Natural killer cell (primary cell): Measurements from ENCODE around the gene FAM53B. TPM values are rescaled to one million over a fixed set of nuclear protein-coding genes. Genes with fewer than 3 reads are reported as not detected.

Experiments used
- ATAC-seq, 3 donors: fragments of 150-1000 bp in 2 of 3; fragments of 200-7000 bp in 1 of 3; cut with Tn5 transposase; 1 replicate in 1 of 3; 2 replicates in 2 of 3; pipeline ENCODE4 v1.10.0; 2021; ENCODE audit warnings: mild to moderate bottlenecking in 2 of 3, moderate library complexity in 2 of 3
- DNase-seq, 2 donors: peaks; one replicate each; pipeline versions ENCODE4 v3.0.0 to v3.0.0-alpha.2; 2013 to 2021; ENCODE audit warnings: mixed read lengths in 1 of 2
- H3K27ac ChIP-seq: one replicate; pipeline ENCODE4 v1.5.1; 2013; ENCODE audit warnings: mild to moderate bottlenecking, low read length
- H3K27me3 ChIP-seq: one replicate; pipeline ENCODE4 v1.6.1; 2013; ENCODE audit warnings: low read length; ENCODE audit not compliant: control insufficient read depth, insufficient read depth
- H3K36me3 ChIP-seq: one replicate; pipeline ENCODE4 v1.6.1; 2013; ENCODE audit warnings: low read length; ENCODE audit not compliant: control insufficient read depth, insufficient read depth
- H3K4me1 ChIP-seq: one replicate; pipeline ENCODE4 v1.6.1; 2013; ENCODE audit warnings: low read length; ENCODE audit not compliant: control insufficient read depth, insufficient read depth
- H3K4me3 ChIP-seq: one replicate; pipeline ENCODE4 v1.5.1; 2013; ENCODE audit warnings: low read length
- H3K9me3 ChIP-seq: one replicate; pipeline ENCODE4 v1.6.1; 2013; ENCODE audit warnings: low read length; ENCODE audit not compliant: control insufficient read depth, insufficient read depth
- H3K27ac Mint-ChIP-seq, 2 donors: one replicate each; pipeline ENCODE4 v1.8.0; 2022; ENCODE audit warnings: mild to moderate bottlenecking in 2 of 2, mixed read lengths in 2 of 2, moderate library complexity in 1 of 2
- H3K27me3 Mint-ChIP-seq, 2 donors: one replicate each; pipeline ENCODE4 v1.8.0; 2022; ENCODE audit warnings: low read depth in 2 of 2, mixed read lengths in 2 of 2
- H3K36me3 Mint-ChIP-seq: one replicate; pipeline ENCODE4 v1.8.0; 2022; ENCODE audit warnings: mixed read lengths
- H3K4me1 Mint-ChIP-seq, 2 donors: one replicate each; pipeline ENCODE4 v1.8.0; 2022; ENCODE audit warnings: mixed read lengths in 2 of 2
- H3K4me3 Mint-ChIP-seq: one replicate; pipeline ENCODE4 v1.8.0; 2022; ENCODE audit warnings: mild to moderate bottlenecking, moderate library complexity, mixed read lengths
- H3K9me3 Mint-ChIP-seq, 2 donors: one replicate each; pipeline ENCODE4 v1.8.0; 2022; ENCODE audit warnings: mixed read lengths in 2 of 2
- WGBS: methylation state at CpG from one replicate; pipeline ENCODE4 v1.1.7; 2013; ENCODE audit warnings: missing lambda C conversion rate; ENCODE audit not compliant: insufficient coverage; 5-methylcytosine and 5-hydroxymethylcytosine counted together
- intact Hi-C: fragments of 100-400 bp; cut with micrococcal nuclease; formaldehyde crosslinking; loops from one replicate; pipeline ENCODE4 v1.14.2; 2022
- total RNA-seq, 4 donors: library from RNA; stranded (reverse); fragments of 120-200 nt in 1 of 4; gene quantifications; one replicate each; pipeline versions ENCODE4 v1.2.3 to v1.2.4, GENCODE V29; 2013 to 2022
- TF ChIP-seq, protein P1 (sequence below): fragments of 200-600 bp; IDR thresholded peaks from one replicate; pipeline ENCODE4 v1.8.0; 2022; ENCODE audit warnings: antibody characterized with exemption

FAM53B gene
- total RNA-seq, 3 donors from 2014 or later (not counting 1 experiment from before 2014, with no cell fraction given): 77.4 to 172 (median 121) TPM

DNA sequence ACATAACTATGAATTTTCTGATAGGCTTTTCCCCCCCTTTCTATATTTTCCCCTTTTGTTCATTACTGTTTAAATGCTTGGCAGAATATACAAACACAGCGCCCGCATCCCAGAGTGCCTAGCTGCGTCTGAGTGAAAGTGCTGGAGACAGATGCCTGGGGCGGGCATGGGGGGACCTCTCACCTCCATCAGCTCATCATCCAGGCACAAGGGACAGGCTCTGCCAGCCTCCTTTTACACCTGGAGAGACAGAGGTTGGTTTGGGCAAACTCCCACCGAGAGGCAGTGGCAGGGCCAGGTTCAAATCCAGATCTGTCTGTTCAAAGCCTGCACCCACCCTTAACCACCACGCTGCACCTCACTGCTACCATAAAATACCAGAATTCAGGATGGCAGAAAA lies 104.5 kb downstream of the FAM53B start:
- H3K4me1 Mint-ChIP-seq: peaks cover 61 to 87% of the 10 kb centered on the region in 2 donors
- H3K27me3 Mint-ChIP-seq: no peaks in the 10 kb centered on the region
- no peak for ATAC-seq
- TF ChIP-seq, protein P1, sequence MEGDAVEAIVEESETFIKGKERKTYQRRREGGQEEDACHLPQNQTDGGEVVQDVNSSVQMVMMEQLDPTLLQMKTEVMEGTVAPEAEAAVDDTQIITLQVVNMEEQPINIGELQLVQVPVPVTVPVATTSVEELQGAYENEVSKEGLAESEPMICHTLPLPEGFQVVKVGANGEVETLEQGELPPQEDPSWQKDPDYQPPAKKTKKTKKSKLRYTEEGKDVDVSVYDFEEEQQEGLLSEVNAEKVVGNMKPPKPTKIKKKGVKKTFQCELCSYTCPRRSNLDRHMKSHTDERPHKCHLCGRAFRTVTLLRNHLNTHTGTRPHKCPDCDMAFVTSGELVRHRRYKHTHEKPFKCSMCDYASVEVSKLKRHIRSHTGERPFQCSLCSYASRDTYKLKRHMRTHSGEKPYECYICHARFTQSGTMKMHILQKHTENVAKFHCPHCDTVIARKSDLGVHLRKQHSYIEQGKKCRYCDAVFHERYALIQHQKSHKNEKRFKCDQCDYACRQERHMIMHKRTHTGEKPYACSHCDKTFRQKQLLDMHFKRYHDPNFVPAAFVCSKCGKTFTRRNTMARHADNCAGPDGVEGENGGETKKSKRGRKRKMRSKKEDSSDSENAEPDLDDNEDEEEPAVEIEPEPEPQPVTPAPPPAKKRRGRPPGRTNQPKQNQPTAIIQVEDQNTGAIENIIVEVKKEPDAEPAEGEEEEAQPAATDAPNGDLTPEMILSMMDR: no peak
- intact Hi-C loops: loop anchor here (2.0 kb wide), 3 partner anchors 17 to 101 kb away; no protein-coding TSS in a partner anchor
- H3K9me3 ChIP-seq: no peaks in the 10 kb centered on the region
- no peaks in the 10 kb centered on the region for H3K27me3 ChIP-seq
- no peaks in the 10 kb centered on the region for H3K9me3 Mint-ChIP-seq
- H3K4me3 Mint-ChIP-seq: no peak overlapping the region
- H3K27ac Mint-ChIP-seq: peak overlapping the region; percentile 96 to 99
- H3K36me3 ChIP-seq: no peaks in the 10 kb centered on the region
- no peak for DNase-seq
- H3K27ac ChIP-seq: peak overlapping the region; percentile 92
- no peaks in the 10 kb centered on the region for H3K36me3 Mint-ChIP-seq
- no peak overlapping the region for H3K4me3 ChIP-seq
- H3K4me1 ChIP-seq: peaks cover 92% of the 10 kb centered on the region
- 95% methylated on average over 6 of the region's 6 CpGs for WGBS

DNA sequence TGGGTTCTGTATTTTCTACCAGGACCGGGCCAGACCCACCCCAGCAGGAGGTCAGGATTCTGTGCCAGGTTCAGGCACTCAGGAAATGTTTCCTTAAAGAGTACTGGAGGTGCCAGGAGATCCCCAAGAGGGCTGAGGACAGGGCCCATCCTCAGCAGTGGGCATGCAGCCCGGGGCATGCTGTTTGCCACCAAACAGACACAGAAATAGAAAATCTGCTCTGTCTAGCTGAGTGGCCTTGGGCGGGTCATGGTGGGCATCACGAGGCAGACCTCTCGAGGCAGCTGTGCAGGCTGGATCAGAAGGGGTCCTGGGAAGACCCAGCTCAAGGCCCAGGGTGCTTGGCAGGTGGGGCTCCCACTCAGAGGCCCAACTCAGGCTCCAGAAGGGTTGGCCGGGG lies 105.0 kb downstream of the FAM53B start:
- intact Hi-C loops: no loop called here
- Histone ChIP-seq H3K4me1 (peaks cover 87% of the 10 kb centered on the region), H3K36me3 (no peaks in the 10 kb centered on the region), H3K27ac (peak overlapping the region; percentile 26), H3K9me3 (no peaks in the 10 kb centered on the region), H3K4me3 (no peak overlapping the region), H3K27me3 (no peaks in the 10 kb centered on the region)
- Mint-ChIP-seq H3K36me3 (no peaks in the 10 kb centered on the region), H3K9me3 (no peaks in the 10 kb centered on the region), H3K27me3 (no peaks in the 10 kb centered on the region), H3K4me1 (peaks cover 61 to 88% of the 10 kb centered on the region in 2 donors), H3K27ac (peak overlapping the region in 1 of 2 donors; percentile 99), H3K4me3 (no peak overlapping the region)
- ATAC-seq (no peak), DNase-seq (no peak)
- WGBS: 94% methylated on average over 6 of the region's 6 CpGs
- TF ChIP-seq, protein P1: no peak

DNA sequence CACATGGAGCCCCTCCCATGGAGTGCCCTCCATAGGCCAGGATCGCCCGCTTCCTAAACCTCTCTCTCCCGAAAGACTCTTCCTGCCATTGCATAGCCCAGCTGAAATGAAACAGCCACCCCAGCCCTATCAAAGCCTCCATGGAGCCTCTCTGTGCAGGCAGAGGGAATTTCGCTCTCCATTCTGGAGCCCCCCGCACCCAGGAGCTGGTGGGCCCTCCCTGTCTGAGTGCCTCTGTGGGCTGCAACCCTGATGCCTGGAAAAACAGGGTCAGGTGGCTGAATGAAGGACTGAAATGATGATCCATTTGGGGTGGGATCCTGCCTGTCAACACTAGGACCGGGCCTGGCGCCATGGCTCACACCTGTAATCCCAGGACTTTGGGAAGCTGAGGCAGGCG lies 106.4 kb downstream of the FAM53B start:
- Histone ChIP-seq H3K27me3 (no peaks in the 10 kb centered on the region), H3K9me3 (no peaks in the 10 kb centered on the region), H3K4me3 (no peak overlapping the region), H3K36me3 (no peaks in the 10 kb centered on the region), H3K27ac (no peak overlapping the region), H3K4me1 (peaks cover 76% of the 10 kb centered on the region)
- Mint-ChIP-seq H3K27ac (peak overlapping the region; percentile 65 to 99), H3K36me3 (no peaks in the 10 kb centered on the region), H3K9me3 (no peaks in the 10 kb centered on the region), H3K27me3 (no peaks in the 10 kb centered on the region), H3K4me1 (peaks cover 57 to 85% of the 10 kb centered on the region in 2 donors), H3K4me3 (no peak overlapping the region)
- intact Hi-C loops: loop anchor here (2.0 kb wide), 1 partner anchor 13 kb away; no protein-coding TSS in a partner anchor
- DNase-seq (no peak), ATAC-seq (no peak)
- TF ChIP-seq, protein P1: no peak
- 94% methylated on average over 8 of the region's 8 CpGs for WGBS

DNA sequence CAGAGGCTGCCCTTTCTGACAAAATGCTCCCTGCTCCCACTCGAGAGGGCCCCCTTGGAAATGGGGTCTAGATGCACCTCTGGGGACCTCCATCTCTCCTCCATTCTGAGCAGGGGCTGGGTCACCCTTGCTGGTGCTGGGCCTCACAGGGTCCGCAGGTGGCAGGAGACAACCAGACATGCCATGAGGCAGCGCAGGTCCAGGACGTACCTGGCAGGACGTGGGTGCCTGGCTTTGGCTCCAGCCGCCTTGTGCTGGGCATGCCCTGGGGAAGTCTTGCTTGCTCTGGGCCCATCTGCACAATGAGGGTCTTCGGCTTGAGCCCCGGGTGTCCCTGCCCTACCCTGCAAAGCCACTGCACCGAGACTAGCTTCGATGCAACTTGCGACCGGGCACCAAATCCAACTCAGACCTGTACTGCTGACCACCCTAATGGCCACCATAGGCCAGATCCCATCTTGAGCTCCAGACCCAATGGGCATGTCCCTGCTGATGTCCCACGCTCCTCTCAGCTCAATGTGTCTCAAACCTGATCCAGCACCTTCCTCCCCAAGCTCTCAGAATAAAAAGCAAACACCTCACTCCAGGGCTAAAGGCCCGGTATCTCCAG lies 107.0 kb downstream of the FAM53B start:
- no peak overlapping the region for H3K4me3 Mint-ChIP-seq
- H3K4me1 Mint-ChIP-seq: peaks cover 52 to 80% of the 10 kb centered on the region in 2 donors

More for the DNA sequence above, 107.0 kb downstream of the FAM53B start:
- Histone ChIP-seq H3K36me3 (no peaks in the 10 kb centered on the region), H3K4me3 (no peak overlapping the region), H3K4me1 (peaks cover 76% of the 10 kb centered on the region), H3K9me3 (no peaks in the 10 kb centered on the region), H3K27ac (peak overlapping the region; percentile 22), H3K27me3 (no peaks in the 10 kb centered on the region)
- TF ChIP-seq, protein P1: no peak
- DNase-seq (no peak), ATAC-seq (no peak)
- Mint-ChIP-seq H3K27me3 (no peaks in the 10 kb centered on the region), H3K27ac (peak overlapping the region; percentile 65 to 99), H3K9me3 (no peaks in the 10 kb centered on the region), H3K36me3 (no peaks in the 10 kb centered on the region)
- intact Hi-C loops: loop anchor here (2.0 kb wide), 1 partner anchor 14 kb away; no protein-coding TSS in a partner anchor
- 92% methylated on average over 14 of the region's 14 CpGs for WGBS
